Cardiac muscle cell (in vitro differentiated cells and primary cell): ENCODE results near the gene OR10Z1. TPM values are rescaled to one million over a fixed set of nuclear protein-coding genes. Genes with fewer than 3 reads are reported as not detected.

ENCODE experiments used
- DNase-seq, 2 donors: peaks; one replicate each; pipeline versions ENCODE4 v3.0.0 to v3.0.0-alpha.2; 2010 to 2017; ENCODE audit warnings: low read depth in 1 of 2, low spot score in 1 of 2
- H3K27ac ChIP-seq: fragments of 200-600 bp; sonication (generic); 2 replicates; pipeline ENCODE4 v1.5.1; 2016
- H3K27me3 ChIP-seq: fragments of 200-600 bp; sonication (generic); 2 replicates; pipeline ENCODE4 v1.6.0; 2016; ENCODE audit warnings: control low read depth
- H3K36me3 ChIP-seq: fragments of 200-600 bp; sonication (generic); 2 replicates; pipeline ENCODE4 v1.5.1; 2016; ENCODE audit warnings: control low read depth
- H3K4me1 ChIP-seq: fragments of 200-600 bp; sonication (generic); 2 replicates; pipeline ENCODE4 v1.8.1; 2017; ENCODE audit warnings: low read depth, mild to moderate bottlenecking, mixed run types
- H3K4me3 ChIP-seq: fragments of 200-600 bp; sonication (generic); 2 replicates; pipeline ENCODE4 v1.5.1; 2016; ENCODE audit warnings: mild to moderate bottlenecking
- H3K9me3 ChIP-seq: fragments of 200-600 bp; sonication (generic); 2 replicates; pipeline ENCODE4 v1.5.1; 2017; ENCODE audit warnings: low read depth, mild to moderate bottlenecking, control low read depth
- polyA plus RNA-seq: library from polyadenylated mRNA; unstranded; fragments of >200 nt; fragmentation: Nextera tagmentation; extraction: Ambion mirVana; gene quantifications from 2 replicates; pipeline ENCODE4 v1.2.1, GENCODE V29; 2016
- total RNA-seq: library from RNA; depleted of rRNA; stranded (reverse); fragments of >200 nt; gene quantifications from 2 replicates; pipeline ENCODE4 v1.2.3, GENCODE V29; 2016
- TF ChIP-seq, protein P1 (sequence below): IDR thresholded peaks from 2 replicates; pipeline ENCODE4 v1.5.1; 2012; ENCODE audit warnings: low read depth, mild to moderate bottlenecking, low read length

OR10Z1 gene
- not detected in 2 replicates for total RNA-seq
- polyA plus RNA-seq: not detected in 2 replicates

DNA sequence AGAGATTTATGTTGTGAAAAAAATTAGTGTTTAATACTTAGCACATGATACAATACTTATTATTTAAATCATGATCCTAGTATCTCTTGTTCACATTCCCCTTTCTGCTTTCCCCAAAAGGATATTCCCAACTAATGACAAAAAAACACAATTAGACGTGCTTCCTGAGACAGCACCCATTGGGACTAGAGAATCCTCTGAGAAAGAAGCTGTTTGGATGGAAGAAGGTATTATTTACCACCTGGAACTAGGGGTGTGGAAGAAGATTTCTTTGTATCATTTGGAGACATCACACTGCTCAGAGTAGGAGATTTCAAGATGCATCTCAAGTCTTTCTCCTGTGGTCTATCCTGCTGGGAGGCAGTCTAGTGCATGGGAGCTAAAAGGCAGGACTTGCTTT is at the start of gene OR10Z1:
OR10Z1 (plus strand) TSS at position 301 of the 400 bp plus-strand sequence. CDS start 1,171 bp downstream, outside the sequence.
- no peak within 1 kb of the TSS for H3K4me3 ChIP-seq
- H3K9me3 ChIP-seq: no peaks in the 10 kb centered on the region
- H3K27me3 ChIP-seq: no peaks in the 10 kb centered on the region
- H3K4me1 ChIP-seq: no peaks in the 10 kb centered on the region
- no peak within 1 kb of the TSS for H3K27ac ChIP-seq
- H3K36me3 ChIP-seq: no peaks in the 10 kb centered on the region
- no peak for DNase-seq
- TF ChIP-seq, protein P1, sequence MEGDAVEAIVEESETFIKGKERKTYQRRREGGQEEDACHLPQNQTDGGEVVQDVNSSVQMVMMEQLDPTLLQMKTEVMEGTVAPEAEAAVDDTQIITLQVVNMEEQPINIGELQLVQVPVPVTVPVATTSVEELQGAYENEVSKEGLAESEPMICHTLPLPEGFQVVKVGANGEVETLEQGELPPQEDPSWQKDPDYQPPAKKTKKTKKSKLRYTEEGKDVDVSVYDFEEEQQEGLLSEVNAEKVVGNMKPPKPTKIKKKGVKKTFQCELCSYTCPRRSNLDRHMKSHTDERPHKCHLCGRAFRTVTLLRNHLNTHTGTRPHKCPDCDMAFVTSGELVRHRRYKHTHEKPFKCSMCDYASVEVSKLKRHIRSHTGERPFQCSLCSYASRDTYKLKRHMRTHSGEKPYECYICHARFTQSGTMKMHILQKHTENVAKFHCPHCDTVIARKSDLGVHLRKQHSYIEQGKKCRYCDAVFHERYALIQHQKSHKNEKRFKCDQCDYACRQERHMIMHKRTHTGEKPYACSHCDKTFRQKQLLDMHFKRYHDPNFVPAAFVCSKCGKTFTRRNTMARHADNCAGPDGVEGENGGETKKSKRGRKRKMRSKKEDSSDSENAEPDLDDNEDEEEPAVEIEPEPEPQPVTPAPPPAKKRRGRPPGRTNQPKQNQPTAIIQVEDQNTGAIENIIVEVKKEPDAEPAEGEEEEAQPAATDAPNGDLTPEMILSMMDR: no peak

DNA sequence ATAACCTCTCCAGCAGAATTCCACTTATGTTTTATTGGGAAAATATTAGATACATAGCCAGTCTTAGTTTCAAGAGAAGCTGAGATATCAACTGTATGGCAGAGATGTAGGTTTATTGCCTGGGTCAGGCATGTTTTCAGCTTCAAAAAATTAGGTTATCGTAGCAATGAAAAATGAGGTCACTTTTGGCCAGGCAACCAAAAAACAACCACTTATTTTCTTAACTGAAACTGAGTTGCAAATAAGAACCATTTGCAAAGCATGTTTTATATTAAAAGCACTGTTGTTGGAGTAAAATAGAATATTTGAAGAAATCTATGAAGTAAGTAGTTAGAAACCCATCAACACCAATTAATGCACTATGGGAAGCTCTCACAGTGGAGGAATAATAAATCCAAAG is 45.4 kb upstream of the OR10Z1 start:
- Histone ChIP-seq H3K27me3 (no peaks in the 10 kb centered on the region), H3K4me1 (peaks cover 3% of the 10 kb centered on the region), H3K4me3 (no peak overlapping the region), H3K27ac (no peak overlapping the region), H3K36me3 (no peaks in the 10 kb centered on the region), H3K9me3 (no peaks in the 10 kb centered on the region)
- TF ChIP-seq, protein P1: no peak
- DNase-seq: no peak

DNA sequence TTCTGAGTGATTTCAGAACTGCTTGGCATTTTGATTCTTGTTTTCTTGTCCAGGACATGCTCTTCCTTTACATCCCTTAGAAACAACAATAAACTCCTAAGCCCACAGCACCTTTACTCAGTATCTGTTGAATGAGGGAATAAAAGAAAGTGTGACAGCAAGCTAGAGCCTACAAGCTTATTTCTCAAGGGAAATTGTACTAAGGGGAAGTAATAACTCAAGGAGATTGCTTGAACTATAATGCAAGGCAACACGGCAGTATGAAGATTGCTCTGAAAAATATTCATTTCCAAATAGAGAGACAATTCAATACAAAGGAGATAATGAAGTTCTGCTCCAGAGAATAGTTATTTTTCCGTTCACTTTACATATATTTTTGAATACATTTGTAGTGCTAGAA is 41.2 kb upstream of the OR10Z1 start:
- Histone ChIP-seq H3K27ac (no peak overlapping the region), H3K9me3 (no peaks in the 10 kb centered on the region), H3K4me3 (no peak overlapping the region), H3K27me3 (no peaks in the 10 kb centered on the region), H3K4me1 (peaks cover 3% of the 10 kb centered on the region), H3K36me3 (no peaks in the 10 kb centered on the region)
- no peak for DNase-seq
- TF ChIP-seq, protein P1: no peak

DNA sequence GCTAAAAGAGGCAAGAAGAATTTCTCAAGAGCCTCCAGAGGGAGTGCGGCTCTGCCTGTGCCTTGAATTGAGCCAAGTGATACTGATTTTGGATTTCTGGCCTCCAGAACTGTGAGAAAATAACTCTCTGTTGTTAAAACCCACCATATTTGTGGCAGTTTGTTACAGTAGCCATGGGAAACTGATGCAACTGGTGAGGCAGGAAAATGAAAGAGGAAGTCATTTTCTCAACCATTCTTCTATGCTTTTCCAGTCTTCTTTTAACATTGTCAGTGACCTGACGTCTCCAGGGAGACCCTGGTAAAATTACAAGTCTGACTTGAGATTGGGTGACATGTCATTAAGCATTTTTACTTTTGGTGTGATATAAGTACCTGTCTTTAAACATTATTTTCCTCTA is 40.5 kb upstream of the OR10Z1 start:
- H3K27me3 ChIP-seq: no peaks in the 10 kb centered on the region
- no peaks in the 10 kb centered on the region for H3K36me3 ChIP-seq
- H3K4me1 ChIP-seq: peaks cover 3% of the 10 kb centered on the region
- TF ChIP-seq, protein P1: no peak
- no peak for DNase-seq
- H3K9me3 ChIP-seq: no peaks in the 10 kb centered on the region
- no peak overlapping the region for H3K4me3 ChIP-seq
- H3K27ac ChIP-seq: no peak overlapping the region

- no peaks in the 10 kb centered on the region for H3K36me3 ChIP-seq
- no peak within 1 kb of the TSS for H3K4me3 ChIP-seq
- H3K4me1 ChIP-seq: no peaks in the 10 kb centered on the region
- no peaks in the 10 kb centered on the region for H3K9me3 ChIP-seq
- H3K27ac ChIP-seq: no peak within 1 kb of the TSS
- TF ChIP-seq, protein P1: no peak
- no peaks in the 10 kb centered on the region for H3K27me3 ChIP-seq
- no peak for DNase-seq
Measured at GRCh38 chr1:158570480-158570879, 34.6 kb upstream of the OR10Z1 start, which contains the start of gene OR6P1. Gene OR6P1 (minus strand): TSS chr1:158570580. CDS start chr1:158563604, 6,976 bp downstream.

GRCh38 chr1:158572226-158572625 is 32.8 kb upstream of the OR10Z1 start:
- Histone ChIP-seq H3K4me3 (no peak overlapping the region), H3K9me3 (no peaks in the 10 kb centered on the region), H3K27ac (no peak overlapping the region), H3K27me3 (no peaks in the 10 kb centered on the region), H3K4me1 (no peaks in the 10 kb centered on the region), H3K36me3 (no peaks in the 10 kb centered on the region)
- TF ChIP-seq, protein P1: no peak
- no peak for DNase-seq
